Stimulated activated CD8-positive, alpha-beta memory T cell treated with anti-CD3 and anti-CD28 coated beads, Interleukin-7, amount 100 ng/mL, for 48 hours (primary cell): Measurements from ENCODE around the gene ZC3H6.
"Not testable (repeated sequence)": the region's sequence is repeated elsewhere in the genome, so short reads cannot be mapped to it uniquely, and the experiment has no call there.

Source experiments
- DNase-seq, 2 donors: peaks; one replicate each; pipeline ENCODE4 v3.0.0-alpha.2; 2020; ENCODE audit warnings: low read depth in 1 of 2; ENCODE audit errors: extremely low read depth in 1 of 2

ZC3H6 gene

DNA sequence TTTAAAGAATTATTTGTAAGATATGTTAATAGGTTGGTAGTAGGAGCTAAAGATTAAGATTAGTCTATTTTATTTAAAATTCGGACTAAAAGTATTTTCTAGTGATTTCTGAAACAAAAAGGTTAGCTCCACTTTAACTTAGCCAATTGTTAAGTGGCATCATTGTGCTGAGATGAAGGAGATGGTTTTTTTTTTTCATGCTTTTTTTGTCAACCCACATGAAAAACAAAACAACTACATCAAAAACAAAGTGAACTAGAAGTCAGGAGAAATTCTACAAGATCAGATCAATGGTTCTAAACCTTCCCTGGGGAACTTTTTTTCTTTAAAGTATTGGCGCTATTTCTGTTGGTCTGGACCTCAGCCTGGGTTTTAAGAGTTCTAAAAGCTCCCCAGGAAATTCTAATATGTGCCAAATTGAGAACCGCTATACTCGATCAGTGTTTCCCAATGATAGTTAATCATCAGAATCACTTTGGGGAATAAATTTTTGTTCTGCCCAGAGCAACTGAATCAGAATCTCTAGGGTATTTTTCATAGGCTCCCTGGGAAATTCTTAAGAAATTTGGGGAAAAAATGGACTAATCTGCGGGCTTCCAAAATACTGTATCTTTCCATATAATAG, 2.3 kb downstream of the ZC3H6 start:
- DNase-seq: no peak

GRCh38 chr2:112282066-112282465, 6.7 kb downstream of the ZC3H6 start:
- not testable (repeated sequence) for DNase-seq

- DNase-seq: not testable (repeated sequence)
These were observed 8.1 kb downstream of the ZC3H6 start for GRCh38 chr2:112283535-112283934.

DNA sequence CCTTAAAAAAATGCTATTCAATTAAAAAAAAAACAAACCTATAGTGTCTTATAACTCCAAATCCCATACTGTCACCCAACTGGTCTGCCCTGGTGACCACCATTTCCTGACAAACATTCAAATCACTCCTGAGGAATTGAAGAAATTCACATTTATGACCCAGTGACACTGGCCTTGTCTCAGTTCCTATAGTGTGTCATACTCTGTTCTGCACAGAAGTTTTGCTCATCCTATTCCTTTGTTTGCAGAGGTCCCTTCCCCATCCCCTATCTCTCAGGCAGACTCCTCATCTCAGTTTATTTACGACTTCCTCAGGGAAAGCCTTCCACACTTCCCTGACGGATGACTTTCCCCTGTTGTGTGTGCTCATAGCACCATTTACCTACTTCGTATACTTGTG, 14.7 kb downstream of the ZC3H6 start:
- no peak for DNase-seq

DNA sequence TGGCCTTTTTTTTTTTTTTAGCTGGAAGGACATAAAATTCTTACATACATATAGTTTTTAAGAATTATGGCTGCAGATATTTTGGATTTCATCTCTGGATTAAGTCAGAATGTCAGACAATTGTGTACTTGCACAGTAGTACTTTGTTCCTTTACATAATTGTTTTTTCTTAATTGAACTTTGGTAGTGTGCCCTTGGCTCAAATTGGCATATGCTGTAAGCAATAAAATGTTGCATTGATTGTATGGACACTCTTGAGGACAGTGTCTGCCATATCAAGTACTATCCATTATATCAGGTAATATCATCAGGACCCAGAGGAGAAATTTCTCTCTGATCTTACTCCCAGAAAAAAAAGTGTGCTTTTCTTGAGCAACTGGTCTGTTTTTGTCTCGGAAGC, 15.3 kb downstream of the ZC3H6 start:
- no peak for DNase-seq

- DNase-seq: no peak
These were observed 18.4 kb downstream of the ZC3H6 start for GRCh38 chr2:112293636-112294401.

DNA sequence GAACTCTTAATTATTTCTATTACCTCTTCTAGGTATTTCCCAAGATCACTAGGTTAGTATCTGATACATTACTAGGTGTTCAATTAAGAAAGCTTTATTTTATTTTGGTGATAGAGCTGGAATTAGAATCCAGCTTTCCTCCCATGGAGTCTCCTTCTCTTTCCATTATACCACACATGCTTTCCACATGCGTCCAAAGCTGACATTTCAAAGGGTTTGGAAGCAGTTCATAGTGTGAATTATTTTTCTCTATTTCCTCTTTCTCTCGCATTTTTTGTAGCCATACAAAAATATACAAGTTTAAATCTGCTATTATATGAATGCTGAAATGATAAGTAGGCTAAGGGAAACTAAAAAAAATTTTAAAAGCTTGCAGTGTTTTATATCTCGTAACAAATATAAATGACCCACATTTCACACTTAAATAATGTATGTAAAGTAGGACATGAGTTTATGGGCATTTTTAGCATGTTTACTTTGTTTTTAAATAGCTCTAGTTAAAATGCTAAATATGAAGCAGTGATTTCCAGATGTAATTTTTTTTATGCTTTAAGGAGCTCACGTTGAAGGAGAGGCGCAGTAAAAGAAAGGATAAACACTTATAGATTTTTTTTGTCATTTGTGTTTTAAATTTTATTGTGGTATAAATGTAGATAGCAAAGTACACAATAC, 20.1 kb downstream of the ZC3H6 start:
- DNase-seq: no peak

- no peak for DNase-seq
These were observed 21.0 kb downstream of the ZC3H6 start for GRCh38 chr2:112296407-112296806.

DNA sequence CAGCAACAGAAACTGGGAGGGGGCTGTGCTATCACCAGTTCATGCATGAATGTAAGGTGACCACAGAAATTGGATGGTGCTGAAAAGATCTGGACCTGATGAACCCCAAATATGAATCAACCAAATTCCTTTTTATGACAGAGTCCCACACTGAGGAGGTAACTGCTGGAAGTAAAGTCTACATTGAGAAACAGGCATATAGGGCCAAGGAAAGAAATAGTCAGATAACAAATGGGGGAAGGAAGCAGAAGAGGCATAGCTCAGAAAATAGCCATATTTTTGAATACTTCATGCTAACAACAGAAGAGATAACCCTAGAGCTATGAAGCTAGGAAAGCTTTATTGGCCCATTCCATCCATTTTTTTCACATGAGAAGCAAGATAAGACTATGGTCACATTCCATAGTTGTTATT, 25.8 kb downstream of the ZC3H6 start:
- no peak for DNase-seq

- DNase-seq: no peak
These were observed 26.6 kb downstream of the ZC3H6 start for GRCh38 chr2:112301973-112302372.

DNA sequence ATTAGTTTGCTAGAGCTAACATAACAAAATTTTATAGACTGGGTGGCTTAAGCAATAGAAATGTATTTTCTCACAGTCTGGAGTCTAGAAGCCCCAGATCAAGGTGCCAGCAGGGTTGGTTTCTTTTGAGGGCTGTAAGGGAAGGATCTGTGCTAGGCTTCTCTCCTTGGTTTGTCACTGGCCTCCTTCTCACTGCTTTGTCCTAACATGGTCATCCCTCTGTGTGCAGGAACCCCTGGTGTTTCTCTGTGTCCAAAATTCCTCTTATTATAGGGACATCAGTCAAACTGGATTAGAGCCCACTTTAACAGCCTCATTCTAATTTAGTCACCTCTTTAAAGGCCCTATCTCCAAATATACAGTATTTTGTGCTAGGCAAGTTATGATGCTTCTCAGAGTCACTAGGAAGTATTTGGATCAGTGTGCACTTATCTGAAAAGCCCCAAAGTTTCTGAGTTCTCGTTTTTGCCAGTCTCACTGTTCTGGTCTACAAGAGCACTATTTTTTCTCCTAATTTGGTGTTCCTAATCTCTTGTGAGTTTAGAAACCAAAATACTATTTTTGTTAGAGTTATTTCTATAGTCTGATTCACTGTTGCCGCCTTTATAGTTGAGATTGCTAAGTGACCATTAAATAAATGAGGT, 29.0 kb downstream of the ZC3H6 start:
- DNase-seq: no peak

DNA sequence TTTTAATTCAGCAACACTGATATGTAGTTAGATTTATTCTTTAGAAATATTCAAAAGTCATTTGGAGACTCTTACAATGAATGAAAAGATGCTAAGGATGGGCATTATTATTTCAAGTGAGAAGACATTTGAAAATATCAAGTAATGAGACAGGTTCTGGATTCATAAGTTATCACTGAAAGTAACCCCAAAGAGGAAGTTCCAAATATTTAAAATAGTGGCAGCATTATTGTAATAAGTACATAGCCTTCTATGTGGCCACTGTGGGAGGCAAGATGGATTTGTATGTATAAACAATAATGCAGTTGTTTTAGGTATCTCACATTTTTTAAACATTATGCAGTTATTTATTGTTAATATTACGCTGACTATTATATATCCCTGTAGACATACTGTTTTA, 29.7 kb downstream of the ZC3H6 start:
- DNase-seq: no peak

DNA sequence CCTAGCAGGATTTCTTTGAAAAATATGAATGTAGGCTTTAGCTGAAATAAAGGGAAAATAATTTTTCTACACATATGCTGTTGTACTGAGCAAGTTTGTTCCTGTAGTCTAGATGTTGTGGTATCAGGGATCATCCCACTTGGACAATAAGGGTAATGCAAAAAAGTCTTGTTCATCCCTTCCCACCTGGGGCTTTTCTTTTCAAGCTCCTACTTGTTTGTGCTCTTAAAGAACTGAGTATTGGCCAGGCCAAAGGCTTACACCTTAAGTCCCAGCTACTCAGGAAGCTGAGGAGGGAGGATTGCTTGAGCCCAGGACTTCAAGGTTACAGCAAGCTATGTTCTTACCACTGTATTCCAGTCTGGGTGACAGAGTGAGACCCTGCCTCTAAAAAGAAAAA, 35.5 kb downstream of the ZC3H6 start:
- DNase-seq: no peak

- no peak for DNase-seq
These were observed 36.5 kb downstream of the ZC3H6 start for GRCh38 chr2:112311932-112312331.

- DNase-seq: no peak
These were observed 37.4 kb downstream of the ZC3H6 start for GRCh38 chr2:112312821-112313220.

DNA sequence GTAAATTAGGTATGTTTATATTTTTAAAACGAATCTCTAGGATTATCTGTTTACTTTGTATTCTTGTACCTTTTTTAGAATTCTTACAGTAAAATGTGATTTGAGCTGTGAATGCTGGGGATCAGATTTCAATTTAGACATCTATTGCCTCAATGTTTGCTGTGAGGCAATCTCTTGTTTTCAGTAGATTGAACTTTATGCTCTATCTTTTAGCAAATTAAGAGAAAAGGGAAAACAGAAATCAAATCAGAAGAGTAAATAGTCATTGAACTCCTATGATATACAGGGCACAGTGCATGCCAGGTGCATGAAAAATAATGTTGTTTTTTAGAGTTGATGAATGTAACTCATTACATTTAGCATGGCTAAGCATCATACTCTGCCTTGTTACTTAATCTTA, 39.5 kb downstream of the ZC3H6 start:
- DNase-seq: no peak

DNA sequence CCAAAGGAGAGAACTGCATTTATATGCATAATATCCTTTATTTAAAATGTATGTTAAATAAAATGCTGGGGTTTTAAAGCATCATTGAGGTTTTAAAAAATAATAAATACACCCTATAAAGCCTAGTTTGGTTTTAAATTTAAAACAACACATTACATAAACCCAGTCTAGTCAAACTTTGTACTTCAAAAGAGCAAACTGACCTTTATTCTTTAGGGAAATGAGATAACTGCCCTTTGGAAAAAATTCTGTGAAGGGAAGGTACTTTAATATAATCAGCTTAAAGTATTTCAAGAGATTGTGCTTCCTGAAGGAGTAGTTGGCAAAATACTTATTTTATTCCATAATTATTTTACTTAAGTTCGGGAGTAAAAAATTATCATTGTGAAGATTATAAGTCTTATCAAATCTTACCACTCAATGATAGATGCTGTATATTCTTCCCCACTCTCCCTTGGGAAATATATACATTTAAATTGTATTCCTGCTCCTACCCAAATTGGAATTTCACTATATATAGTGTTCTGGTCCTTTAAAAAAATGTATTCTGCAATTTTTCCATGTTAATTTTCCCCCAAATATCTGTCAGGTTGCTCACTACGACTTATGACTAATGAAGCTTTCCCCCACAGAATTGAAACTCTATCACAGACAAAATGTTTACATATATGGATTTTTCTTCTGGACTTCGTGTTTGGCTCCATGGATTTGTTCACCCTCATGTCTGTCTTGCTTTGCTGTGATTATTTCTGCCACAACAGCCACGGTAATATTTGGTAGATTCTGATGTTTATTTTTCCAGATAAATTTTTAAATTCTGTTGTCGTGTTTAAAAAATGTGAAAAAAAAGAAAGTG, 42.1 kb downstream of the ZC3H6 start:
- DNase-seq: no peak

DNA sequence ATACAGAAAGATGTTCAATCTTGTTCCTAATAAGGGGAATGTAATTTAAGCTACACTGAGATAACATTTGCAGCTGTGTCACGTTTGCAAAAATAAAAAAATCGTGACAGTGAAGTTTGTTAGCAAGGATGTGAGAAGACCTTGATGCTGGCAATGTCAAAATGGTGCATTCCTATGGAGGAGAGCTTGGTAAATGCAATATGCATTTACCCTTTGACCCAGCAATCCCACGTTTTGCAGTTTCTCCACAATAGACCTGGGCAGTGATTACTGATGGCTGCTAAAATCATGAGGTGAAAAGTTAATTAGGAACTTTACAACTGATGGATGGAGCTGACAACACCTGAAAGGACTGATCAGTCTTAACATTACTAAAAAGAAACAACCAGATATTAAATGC, 43.1 kb downstream of the ZC3H6 start:
- no peak for DNase-seq

DNA sequence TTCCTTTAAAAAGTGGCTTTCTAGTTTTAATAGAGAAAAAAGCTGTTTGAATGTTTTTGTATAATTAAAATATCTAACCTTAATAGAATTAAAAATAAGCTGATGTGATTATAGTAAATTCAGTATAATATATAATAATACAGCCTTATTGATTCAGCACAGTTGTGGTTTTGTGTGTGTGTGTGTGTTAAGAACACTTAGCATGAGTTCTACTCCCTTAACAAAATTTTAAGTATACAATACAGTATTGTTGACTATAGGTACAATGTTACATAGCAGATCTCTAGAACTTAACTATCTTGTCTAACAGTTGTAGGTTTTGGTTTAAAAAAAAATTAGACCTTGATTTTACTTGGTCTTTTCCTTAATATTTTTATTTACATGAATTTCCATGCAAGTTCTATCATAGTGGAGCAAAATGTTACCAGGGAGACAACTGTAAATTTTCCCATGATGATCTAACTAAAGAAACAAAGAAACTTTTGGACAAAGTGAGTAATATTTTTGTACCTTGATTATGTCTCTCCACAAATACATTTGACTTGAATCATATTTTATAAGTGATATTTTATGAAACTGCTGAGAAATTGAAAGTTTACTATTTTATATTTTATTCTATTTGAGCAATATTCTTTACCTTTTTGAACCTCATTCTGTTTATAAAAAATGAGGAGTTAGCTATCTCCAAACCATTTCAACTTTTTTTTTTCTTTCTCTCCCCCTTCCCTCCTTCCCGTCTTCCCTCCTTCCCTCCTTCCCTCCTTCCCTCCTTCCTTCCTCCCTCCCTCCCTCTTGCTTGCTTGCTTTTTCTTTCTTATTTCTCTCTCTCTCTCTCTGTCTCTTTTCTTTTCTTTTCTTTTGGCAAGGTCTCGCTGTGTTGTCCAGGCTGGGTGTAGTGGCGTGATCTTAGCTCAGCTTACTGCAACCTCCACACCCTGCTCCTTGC, 46.3 kb downstream of the ZC3H6 start:
- no peak for DNase-seq

- no peak for DNase-seq
These were observed 47.5 kb downstream of the ZC3H6 start for GRCh38 chr2:112322919-112323318.
